Mesothelial cell of epicardium (in vitro differentiated cells): ENCODE measurements around the gene RANBP1. TPM values are rescaled to one million over a fixed set of nuclear protein-coding genes. Genes with fewer than 3 reads are reported as not detected.

Experiments
- DNase-seq, 2 experiments: peaks; one replicate each; pipeline ENCODE4 v3.0.0; 2021; ENCODE audit warnings: low spot score in 2 of 2; ENCODE audit not compliant: unreplicated experiment in 2 of 2
- H3K27ac Mint-ChIP-seq: 2 replicates; pipeline ENCODE4 v1.8.0; 2021; ENCODE audit warnings: mixed read lengths
- H3K27me3 Mint-ChIP-seq: 2 replicates; pipeline ENCODE4 v1.8.0; 2021; ENCODE audit warnings: low read depth, mixed read lengths
- H3K36me3 Mint-ChIP-seq: 2 replicates; pipeline ENCODE4 v1.8.0; 2021; ENCODE audit warnings: mixed read lengths
- H3K4me1 Mint-ChIP-seq: 2 replicates; pipeline ENCODE4 v1.8.0; 2021; ENCODE audit warnings: mixed read lengths
- H3K4me3 Mint-ChIP-seq: 2 replicates; pipeline ENCODE4 v1.8.0; 2021; ENCODE audit warnings: mild to moderate bottlenecking, moderate library complexity, mixed read lengths
- H3K9me3 Mint-ChIP-seq: 2 replicates; pipeline ENCODE4 v1.8.0; 2021; ENCODE audit warnings: mixed read lengths
- CTCF ChIP-seq: fragments of 200-600 bp; sonication (generic); IDR thresholded peaks from one replicate; pipeline ENCODE4 v1.5.0; 2021; ENCODE audit warnings: antibody characterized with exemption; ENCODE audit not compliant: unreplicated experiment
- total RNA-seq: library from RNA; stranded (reverse); gene quantifications from 3 replicates; pipeline ENCODE4 v1.2.1, GENCODE V29; 2021

Gene RANBP1
- total RNA-seq, 1 donor from 2014 or later: 154 TPM

- H3K9me3 Mint-ChIP-seq: no peaks in the 10 kb centered on the region
- H3K27ac Mint-ChIP-seq: peak overlapping the region; percentile 57
- H3K4me1 Mint-ChIP-seq: peaks cover 49% of the 10 kb centered on the region
- DNase-seq: no peak
- TF ChIP-seq CTCF: no peak
- H3K27me3 Mint-ChIP-seq: no peaks in the 10 kb centered on the region
- H3K4me3 Mint-ChIP-seq: no peak overlapping the region
- peaks cover 18% of the 10 kb centered on the region for H3K36me3 Mint-ChIP-seq
Observed at GRCh38 chr22:20083891-20084546, 31.9 kb upstream of the RANBP1 start.

- Mint-ChIP-seq H3K27ac (peak overlapping the region; percentile 57), H3K9me3 (no peaks in the 10 kb centered on the region), H3K27me3 (no peaks in the 10 kb centered on the region), H3K36me3 (peaks cover 24% of the 10 kb centered on the region), H3K4me1 (peaks cover 45% of the 10 kb centered on the region), H3K4me3 (peak overlapping the region; percentile 15)
- peak; percentile 29 for TF ChIP-seq CTCF
- DNase-seq: no peak
Observed at GRCh38 chr22:20084547-20085413, 31.1 kb upstream of the RANBP1 start.

GRCh38 chr22:20085651-20086050 lies 30.3 kb upstream of the RANBP1 start:
- H3K27me3 Mint-ChIP-seq: no peaks in the 10 kb centered on the region

DNA sequence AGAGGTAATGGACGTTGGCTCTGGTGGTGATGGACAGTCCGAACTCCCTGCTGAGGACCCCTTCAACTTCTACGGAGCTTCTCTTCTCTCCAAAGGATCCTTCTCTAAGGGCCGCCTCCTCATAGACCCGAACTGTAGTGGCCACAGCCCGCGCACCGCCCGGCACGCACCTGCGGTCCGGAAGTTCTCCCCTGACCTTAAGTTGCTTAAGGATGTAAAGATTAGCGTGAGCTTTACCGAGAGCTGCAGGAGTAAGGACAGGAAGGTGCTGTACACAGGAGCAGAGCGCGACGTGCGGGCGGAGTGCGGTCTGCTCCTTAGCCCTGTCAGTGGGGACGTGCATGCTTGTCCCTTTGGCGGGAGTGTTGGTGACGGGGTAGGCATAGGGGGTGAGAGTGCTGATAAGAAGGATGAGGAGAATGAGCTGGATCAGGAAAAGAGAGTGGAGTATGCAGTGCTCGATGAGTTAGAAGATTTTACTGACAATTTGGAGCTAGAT lies 29.8 kb upstream of the RANBP1 start:
- Mint-ChIP-seq H3K27ac (no peak overlapping the region), H3K36me3 (peaks cover 35% of the 10 kb centered on the region), H3K9me3 (no peaks in the 10 kb centered on the region), H3K4me1 (peaks cover 41% of the 10 kb centered on the region), H3K27me3 (no peaks in the 10 kb centered on the region), H3K4me3 (no peak overlapping the region)
- no peak for TF ChIP-seq CTCF
- no peak for DNase-seq

More at GRCh38 chr22:20085651-20086050, 30.3 kb upstream of the RANBP1 start:
- peaks cover 30% of the 10 kb centered on the region for H3K36me3 Mint-ChIP-seq
- H3K4me3 Mint-ChIP-seq: no peak overlapping the region
- no peak for TF ChIP-seq CTCF
- DNase-seq: no peak
- H3K9me3 Mint-ChIP-seq: no peaks in the 10 kb centered on the region
- H3K27ac Mint-ChIP-seq: peak overlapping the region; percentile 57
- peaks cover 44% of the 10 kb centered on the region for H3K4me1 Mint-ChIP-seq

GRCh38 chr22:20086763-20087162 lies 29.1 kb upstream of the RANBP1 start:
- no peak for DNase-seq
- peaks cover 41% of the 10 kb centered on the region for H3K36me3 Mint-ChIP-seq
- H3K4me3 Mint-ChIP-seq: no peak overlapping the region
- TF ChIP-seq CTCF: no peak
- peaks cover 35% of the 10 kb centered on the region for H3K4me1 Mint-ChIP-seq
- H3K27me3 Mint-ChIP-seq: no peaks in the 10 kb centered on the region
- no peaks in the 10 kb centered on the region for H3K9me3 Mint-ChIP-seq
- no peak overlapping the region for H3K27ac Mint-ChIP-seq
